CD14-positive monocyte (primary cell): ENCODE data around the gene RTN4IP1. TPM values are rescaled to one million over a fixed set of nuclear protein-coding genes. Genes with fewer than 3 reads are reported as not detected.

ENCODE experiments used
- DNase-seq, 3 donors: peaks; one replicate each; pipeline ENCODE4 v3.0.0-alpha.2; 2011 to 2022
- H2AFZ ChIP-seq: 2 replicates; pipeline ENCODE4 v1.6.0; 2012; ENCODE audit warnings: mild to moderate bottlenecking, low read depth, low read length, inconsistent platforms; ENCODE audit not compliant: insufficient read depth, poor library complexity, severe bottlenecking
- H3K27ac ChIP-seq, 2 donors: 1 replicate in 1 of 2; 2 replicates in 1 of 2; pipeline ENCODE4 v1.5.1; 2012 to 2013; ENCODE audit warnings: low read length in 2 of 2, control low read depth in 1 of 2, inconsistent platforms in 1 of 2, low read depth in 1 of 2, mild to moderate bottlenecking in 1 of 2
- H3K27me3 ChIP-seq, 2 donors: one replicate each; pipeline versions ENCODE4 v1.6.0 to v1.6.1; 2011 to 2013; ENCODE audit warnings: low read length in 2 of 2; ENCODE audit not compliant: control insufficient read depth in 2 of 2, insufficient read depth in 2 of 2
- H3K36me3 ChIP-seq, 2 donors: replicated peaks in 1 of 2; 1 replicate in 1 of 2; 2 replicates in 1 of 2; pipeline versions ENCODE4 v1.5.1 to v1.6.1; 2012 to 2013; ENCODE audit warnings: low read length in 2 of 2, control low read depth in 1 of 2, inconsistent platforms in 1 of 2, mild to moderate bottlenecking in 1 of 2; ENCODE audit not compliant: insufficient read depth in 2 of 2, control insufficient read depth in 1 of 2
- H3K4me1 ChIP-seq, 2 donors: 1 replicate in 1 of 2; 2 replicates in 1 of 2; pipeline versions ENCODE4 v1.5.1 to v1.6.1; 2012 to 2013; ENCODE audit warnings: low read length in 2 of 2, control low read depth in 1 of 2, inconsistent platforms in 1 of 2, mild to moderate bottlenecking in 1 of 2, moderate library complexity in 1 of 2; ENCODE audit not compliant: insufficient read depth in 2 of 2, control insufficient read depth in 1 of 2
- H3K4me2 ChIP-seq: replicated peaks from 2 replicates; pipeline ENCODE3; 2012; ENCODE audit warnings: low read length, moderate library complexity, mild to moderate bottlenecking; ENCODE audit not compliant: poor library complexity, severe bottlenecking; ENCODE audit errors: extremely low read depth
- H3K4me3 ChIP-seq, 3 experiments: fragments of 200-600 bp in 1 of 3; sonication (generic) in 1 of 3; replicated peaks in 1 of 3; 1 replicate in 2 of 3; 2 replicates in 1 of 3; pipeline ENCODE4 v1.5.1; 2011 to 2013; ENCODE audit warnings: low read length in 3 of 3, mild to moderate bottlenecking in 3 of 3, control low read depth in 2 of 3, low read depth in 2 of 3, inconsistent platforms in 1 of 3, moderate library complexity in 1 of 3
- H3K79me2 ChIP-seq: 2 replicates; pipeline ENCODE4 v1.6.0; 2012; ENCODE audit warnings: mild to moderate bottlenecking, control low read depth, inconsistent platforms, low read length, moderate library complexity; ENCODE audit not compliant: insufficient read depth
- H3K9ac ChIP-seq: 2 replicates; pipeline ENCODE4 v1.6.0; 2017; ENCODE audit warnings: low read length, mild to moderate bottlenecking; ENCODE audit not compliant: insufficient read depth, poor library complexity, severe bottlenecking
- H3K9me3 ChIP-seq, 2 donors: replicated peaks in 1 of 2; 1 replicate in 1 of 2; 2 replicates in 1 of 2; pipeline versions ENCODE4 v1.5.1 to v1.6.1; 2012 to 2013; ENCODE audit warnings: low read length in 2 of 2, control low read depth in 1 of 2; ENCODE audit not compliant: control insufficient read depth in 1 of 2, insufficient read depth in 1 of 2
- H4K20me1 ChIP-seq: 2 replicates; pipeline ENCODE4 v1.6.0; 2012; ENCODE audit warnings: mild to moderate bottlenecking, low read length, control low read depth, moderate library complexity; ENCODE audit not compliant: insufficient read depth
- H3K27ac Mint-ChIP-seq, 7 donors: one replicate each; pipeline ENCODE4 v1.8.0; 2020; ENCODE audit warnings: mild to moderate bottlenecking in 7 of 7, mixed read lengths in 7 of 7, moderate library complexity in 6 of 7, inconsistent platforms in 2 of 7
- H3K27me3 Mint-ChIP-seq, 3 donors: one replicate each; pipeline ENCODE4 v1.8.0; 2021 to 2022; ENCODE audit warnings: low read depth in 3 of 3, mild to moderate bottlenecking in 3 of 3, mixed read lengths in 3 of 3, moderate library complexity in 3 of 3, inconsistent platforms in 1 of 3
- H3K36me3 Mint-ChIP-seq, 2 donors: one replicate each; pipeline ENCODE4 v1.8.0; 2020; ENCODE audit warnings: mixed read lengths in 2 of 2, inconsistent platforms in 1 of 2, mild to moderate bottlenecking in 1 of 2
- H3K4me1 Mint-ChIP-seq: one replicate; pipeline ENCODE4 v1.8.0; 2020; ENCODE audit warnings: mild to moderate bottlenecking, mixed read lengths
- H3K4me3 Mint-ChIP-seq, 2 donors: one replicate each; pipeline ENCODE4 v1.8.0; 2020; ENCODE audit warnings: mild to moderate bottlenecking in 2 of 2, mixed read lengths in 2 of 2, moderate library complexity in 1 of 2
- H3K9me3 Mint-ChIP-seq, 7 donors: one replicate each; pipeline ENCODE4 v1.8.0; 2020 to 2022; ENCODE audit warnings: mixed read lengths in 7 of 7, mild to moderate bottlenecking in 6 of 7, moderate library complexity in 6 of 7, inconsistent platforms in 2 of 7
- WGBS: methylation state at CpG from one replicate; pipeline ENCODE4 v1.1.5; 2013; ENCODE audit warnings: missing lambda C conversion rate; ENCODE audit not compliant: insufficient coverage; 5-methylcytosine and 5-hydroxymethylcytosine counted together
- intact Hi-C, 2 donors: fragments of 100-400 bp; cut with micrococcal nuclease; formaldehyde crosslinking; loops; one replicate each; pipeline versions ENCODE4 v1.15.0 to v1.15.1; 2023
- polyA plus RNA-seq, 3 donors: library from polyadenylated mRNA; depleted of rRNA in 1 of 3; unstranded in 2 of 3; stranded (reverse) in 1 of 3; fragments of 300-500 nt in 2 of 3; fragments of >200 nt in 1 of 3; fragmentation: Illumina TruSeq in 2 of 3; gene quantifications; 1 replicate in 2 of 3; 2 replicates in 1 of 3; pipeline ENCODE4 v1.2.3, GENCODE V29; 2012 to 2021
- TF ChIP-seq, protein P1 (sequence below): fragments of 200-600 bp; IDR thresholded peaks from one replicate; pipeline ENCODE4 v1.8.0; 2022; ENCODE audit warnings: antibody characterized with exemption, mild to moderate bottlenecking

Gene RTN4IP1
- polyA plus RNA-seq, 3 donors, result 3.5 to 6.7 (median 4.5) TPM

DNA sequence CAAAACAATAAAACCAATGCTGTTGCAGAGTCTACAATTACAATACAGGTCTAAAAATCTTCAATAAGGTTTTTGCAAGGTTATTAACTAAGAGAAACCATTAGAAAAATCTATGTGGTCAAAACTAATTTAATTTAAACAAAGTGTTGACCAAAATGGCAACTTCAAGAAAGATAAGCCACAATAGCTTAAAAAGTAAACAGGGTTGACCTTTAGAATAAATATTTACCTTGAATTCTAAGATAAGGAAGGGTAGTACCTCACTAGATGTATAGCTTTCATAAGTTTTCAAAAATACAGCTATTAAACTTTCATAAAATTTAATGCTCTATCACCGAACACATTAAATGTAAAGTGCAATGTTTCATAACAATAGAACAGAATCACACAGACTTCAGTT is 11.4 kb downstream of the RTN4IP1 start:
- peaks cover 0 to 1% (median 0%) of the 10 kb centered on the region in 7 donors for H3K9me3 Mint-ChIP-seq
- no peak overlapping the region for H3K27ac Mint-ChIP-seq

DNA sequence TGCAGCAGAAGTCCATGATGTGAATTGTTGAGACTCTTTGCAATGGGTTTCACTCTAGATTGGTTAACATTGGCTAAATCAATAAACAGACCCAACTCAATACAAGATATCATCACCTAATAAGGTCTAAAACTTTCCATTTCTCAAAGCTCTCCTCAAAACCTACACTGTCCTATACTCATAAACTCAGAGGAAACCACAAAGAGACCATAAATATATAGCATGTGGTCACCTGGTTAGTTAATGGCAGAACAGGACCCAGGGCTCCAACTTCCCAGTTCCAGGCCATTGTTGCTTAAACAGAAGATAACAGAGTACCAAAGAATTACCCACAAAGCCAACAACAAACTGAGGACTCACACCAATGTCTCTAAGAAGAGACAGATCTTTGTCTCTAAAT is 12.0 kb downstream of the RTN4IP1 start:
- intact Hi-C loops, result no loop called here
- H3K9me3 Mint-ChIP-seq, result no peaks in the 10 kb centered on the region
- peaks cover 48 to 58% of the 10 kb centered on the region in 2 donors for H3K36me3 Mint-ChIP-seq
- no peak for DNase-seq
- no peak overlapping the region for H3K4me2 ChIP-seq
- no peaks in the 10 kb centered on the region for H3K9me3 ChIP-seq
- TF ChIP-seq, protein P1, sequence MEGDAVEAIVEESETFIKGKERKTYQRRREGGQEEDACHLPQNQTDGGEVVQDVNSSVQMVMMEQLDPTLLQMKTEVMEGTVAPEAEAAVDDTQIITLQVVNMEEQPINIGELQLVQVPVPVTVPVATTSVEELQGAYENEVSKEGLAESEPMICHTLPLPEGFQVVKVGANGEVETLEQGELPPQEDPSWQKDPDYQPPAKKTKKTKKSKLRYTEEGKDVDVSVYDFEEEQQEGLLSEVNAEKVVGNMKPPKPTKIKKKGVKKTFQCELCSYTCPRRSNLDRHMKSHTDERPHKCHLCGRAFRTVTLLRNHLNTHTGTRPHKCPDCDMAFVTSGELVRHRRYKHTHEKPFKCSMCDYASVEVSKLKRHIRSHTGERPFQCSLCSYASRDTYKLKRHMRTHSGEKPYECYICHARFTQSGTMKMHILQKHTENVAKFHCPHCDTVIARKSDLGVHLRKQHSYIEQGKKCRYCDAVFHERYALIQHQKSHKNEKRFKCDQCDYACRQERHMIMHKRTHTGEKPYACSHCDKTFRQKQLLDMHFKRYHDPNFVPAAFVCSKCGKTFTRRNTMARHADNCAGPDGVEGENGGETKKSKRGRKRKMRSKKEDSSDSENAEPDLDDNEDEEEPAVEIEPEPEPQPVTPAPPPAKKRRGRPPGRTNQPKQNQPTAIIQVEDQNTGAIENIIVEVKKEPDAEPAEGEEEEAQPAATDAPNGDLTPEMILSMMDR, result no peak
- H3K27ac ChIP-seq, result no peak overlapping the region
- H3K4me1 ChIP-seq, result no peaks in the 10 kb centered on the region
- no peak overlapping the region for H2AFZ ChIP-seq
- H3K27me3 Mint-ChIP-seq, result no peaks in the 10 kb centered on the region
- no peak overlapping the region for H3K4me3 Mint-ChIP-seq
- H3K36me3 ChIP-seq, result peaks cover 15 to 57% of the 10 kb centered on the region in 2 donors
- no peak overlapping the region for H3K9ac ChIP-seq
- H3K4me1 Mint-ChIP-seq, result no peaks in the 10 kb centered on the region
- H3K27ac Mint-ChIP-seq, result no peak overlapping the region
- no peaks in the 10 kb centered on the region for H3K79me2 ChIP-seq
- H4K20me1 ChIP-seq, result no peaks in the 10 kb centered on the region
- no peaks in the 10 kb centered on the region for H3K27me3 ChIP-seq
- no peak overlapping the region for H3K4me3 ChIP-seq

More for the DNA sequence above, 11.4 kb downstream of the RTN4IP1 start:
- Histone ChIP-seq H3K36me3 (peaks cover 20 to 61% of the 10 kb centered on the region in 2 donors), H2AFZ (no peak overlapping the region), H3K27me3 (no peaks in the 10 kb centered on the region), H3K27ac (no peak overlapping the region), H4K20me1 (no peaks in the 10 kb centered on the region), H3K9me3 (no peaks in the 10 kb centered on the region), H3K4me2 (no peak overlapping the region), H3K9ac (no peak overlapping the region), H3K4me1 (no peaks in the 10 kb centered on the region), H3K79me2 (no peaks in the 10 kb centered on the region), H3K4me3 (no peak overlapping the region)
- intact Hi-C loops, result no loop called here
- WGBS, result no CpG with 5 or more reads among the region's 1 CpG
- H3K4me3 Mint-ChIP-seq, result no peak overlapping the region
- H3K36me3 Mint-ChIP-seq, result peaks cover 48 to 57% of the 10 kb centered on the region in 2 donors
- TF ChIP-seq, protein P1, result no peak
- DNase-seq, result no peak
- no peaks in the 10 kb centered on the region for H3K4me1 Mint-ChIP-seq
- no peaks in the 10 kb centered on the region for H3K27me3 Mint-ChIP-seq
